HG02798 (cell line): Measurements from ENCODE around the gene FNDC3A.

Source experiments
- ATAC-seq: cut with Tn5 transposase; IDR thresholded peaks from one replicate; pipeline ENCODE4 v1.9.1; 2021; ENCODE audit warnings: mild to moderate bottlenecking; ENCODE audit not compliant: unreplicated experiment, poor library complexity

Gene FNDC3A, protein sequence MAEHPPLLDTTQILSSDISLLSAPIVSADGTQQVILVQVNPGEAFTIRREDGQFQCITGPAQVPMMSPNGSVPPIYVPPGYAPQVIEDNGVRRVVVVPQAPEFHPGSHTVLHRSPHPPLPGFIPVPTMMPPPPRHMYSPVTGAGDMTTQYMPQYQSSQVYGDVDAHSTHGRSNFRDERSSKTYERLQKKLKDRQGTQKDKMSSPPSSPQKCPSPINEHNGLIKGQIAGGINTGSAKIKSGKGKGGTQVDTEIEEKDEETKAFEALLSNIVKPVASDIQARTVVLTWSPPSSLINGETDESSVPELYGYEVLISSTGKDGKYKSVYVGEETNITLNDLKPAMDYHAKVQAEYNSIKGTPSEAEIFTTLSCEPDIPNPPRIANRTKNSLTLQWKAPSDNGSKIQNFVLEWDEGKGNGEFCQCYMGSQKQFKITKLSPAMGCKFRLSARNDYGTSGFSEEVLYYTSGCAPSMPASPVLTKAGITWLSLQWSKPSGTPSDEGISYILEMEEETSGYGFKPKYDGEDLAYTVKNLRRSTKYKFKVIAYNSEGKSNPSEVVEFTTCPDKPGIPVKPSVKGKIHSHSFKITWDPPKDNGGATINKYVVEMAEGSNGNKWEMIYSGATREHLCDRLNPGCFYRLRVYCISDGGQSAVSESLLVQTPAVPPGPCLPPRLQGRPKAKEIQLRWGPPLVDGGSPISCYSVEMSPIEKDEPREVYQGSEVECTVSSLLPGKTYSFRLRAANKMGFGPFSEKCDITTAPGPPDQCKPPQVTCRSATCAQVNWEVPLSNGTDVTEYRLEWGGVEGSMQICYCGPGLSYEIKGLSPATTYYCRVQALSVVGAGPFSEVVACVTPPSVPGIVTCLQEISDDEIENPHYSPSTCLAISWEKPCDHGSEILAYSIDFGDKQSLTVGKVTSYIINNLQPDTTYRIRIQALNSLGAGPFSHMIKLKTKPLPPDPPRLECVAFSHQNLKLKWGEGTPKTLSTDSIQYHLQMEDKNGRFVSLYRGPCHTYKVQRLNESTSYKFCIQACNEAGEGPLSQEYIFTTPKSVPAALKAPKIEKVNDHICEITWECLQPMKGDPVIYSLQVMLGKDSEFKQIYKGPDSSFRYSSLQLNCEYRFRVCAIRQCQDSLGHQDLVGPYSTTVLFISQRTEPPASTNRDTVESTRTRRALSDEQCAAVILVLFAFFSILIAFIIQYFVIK

DNA sequence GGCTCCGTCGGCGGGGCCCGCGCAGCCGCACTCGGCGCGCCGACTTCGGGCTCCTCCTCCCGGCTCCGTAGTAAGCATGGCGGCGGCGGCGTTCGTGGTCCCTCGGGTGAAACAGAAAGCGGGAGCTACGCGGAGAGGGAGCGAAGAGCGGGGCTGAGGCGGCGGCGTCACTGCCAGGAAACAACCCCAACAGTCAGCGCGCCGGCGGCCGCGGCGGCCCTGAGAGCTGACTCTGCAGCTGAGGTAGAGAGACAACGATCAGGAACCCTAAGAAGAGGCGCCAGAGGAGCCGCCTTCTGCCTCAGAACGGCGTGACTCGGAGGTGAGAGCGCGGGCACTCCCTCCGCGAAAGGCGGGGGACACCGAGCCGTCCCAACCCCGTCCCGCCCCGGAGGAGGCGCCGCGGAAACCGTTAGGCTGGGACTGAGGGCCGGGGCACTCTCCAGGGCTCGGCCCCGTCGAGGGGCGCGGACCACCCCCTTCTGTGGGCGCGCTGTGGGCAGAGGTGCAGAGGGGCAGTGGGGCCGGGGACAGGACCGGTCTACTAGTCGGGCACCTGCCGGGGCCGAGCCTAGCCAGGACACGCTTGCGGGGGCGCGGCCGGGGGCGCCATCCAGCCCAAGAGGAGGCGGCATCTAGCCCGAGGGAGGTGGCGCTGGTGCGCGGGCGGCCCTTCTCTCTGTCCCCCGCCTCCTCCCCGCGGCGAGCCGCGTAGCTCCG lies at the start of gene FNDC3A:
FNDC3A (plus strand) TSS at position 57 of the 720 bp plus-strand sequence. CDS start 30,279 bp downstream, outside the sequence.
- peak; percentile 71 for ATAC-seq

DNA sequence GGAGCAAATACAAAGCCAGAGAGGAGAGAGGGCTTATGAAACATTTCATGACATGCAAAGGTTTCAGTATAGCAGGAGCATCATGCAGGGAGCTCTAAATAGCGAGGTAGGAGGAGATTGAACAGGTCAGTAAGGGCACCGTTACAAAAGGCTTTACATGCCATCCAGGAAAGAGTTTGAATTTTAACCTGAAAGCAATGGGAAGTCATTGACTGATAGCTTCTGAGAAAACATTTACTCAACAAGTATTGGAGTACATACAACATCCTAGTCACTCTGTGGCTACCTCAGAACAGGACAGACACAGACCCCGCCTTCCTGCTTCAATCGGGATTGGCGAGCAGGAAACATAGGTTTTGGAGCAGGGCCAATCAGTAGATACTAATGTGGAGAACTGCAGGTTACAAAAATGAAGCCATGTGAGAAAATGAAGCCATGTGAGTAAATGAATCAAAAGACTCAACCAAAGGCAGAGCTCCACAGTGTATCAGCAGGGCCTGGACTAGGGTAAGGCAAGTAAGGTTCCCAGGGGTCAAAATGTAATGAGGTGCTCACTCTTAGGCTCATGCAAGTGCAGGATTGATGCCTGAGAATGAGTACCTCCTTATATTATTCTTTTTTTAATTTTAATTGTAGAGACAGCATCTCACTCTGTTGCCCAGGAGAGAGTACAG lies 46.8 kb upstream of the FNDC3A start:
- ATAC-seq: no peak

DNA sequence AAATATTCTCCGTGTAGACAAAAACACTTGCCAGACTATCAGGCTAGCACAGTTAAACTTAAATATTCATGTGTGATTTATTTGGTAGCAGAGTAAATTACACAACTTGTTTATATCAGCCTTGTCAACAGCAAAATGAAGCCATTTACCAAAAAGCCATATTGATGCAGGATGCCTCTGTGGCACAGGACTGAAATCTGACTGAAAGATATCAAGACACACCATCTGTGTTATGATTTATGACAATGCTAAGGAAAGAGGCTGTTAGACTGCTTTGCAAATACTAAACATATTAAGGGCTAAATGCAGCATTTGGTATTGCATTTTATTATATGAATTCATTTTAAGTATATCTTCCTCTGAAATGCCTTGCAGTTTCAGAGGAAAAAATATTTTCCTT lies 44.8 kb upstream of the FNDC3A start:
- no peak for ATAC-seq

DNA sequence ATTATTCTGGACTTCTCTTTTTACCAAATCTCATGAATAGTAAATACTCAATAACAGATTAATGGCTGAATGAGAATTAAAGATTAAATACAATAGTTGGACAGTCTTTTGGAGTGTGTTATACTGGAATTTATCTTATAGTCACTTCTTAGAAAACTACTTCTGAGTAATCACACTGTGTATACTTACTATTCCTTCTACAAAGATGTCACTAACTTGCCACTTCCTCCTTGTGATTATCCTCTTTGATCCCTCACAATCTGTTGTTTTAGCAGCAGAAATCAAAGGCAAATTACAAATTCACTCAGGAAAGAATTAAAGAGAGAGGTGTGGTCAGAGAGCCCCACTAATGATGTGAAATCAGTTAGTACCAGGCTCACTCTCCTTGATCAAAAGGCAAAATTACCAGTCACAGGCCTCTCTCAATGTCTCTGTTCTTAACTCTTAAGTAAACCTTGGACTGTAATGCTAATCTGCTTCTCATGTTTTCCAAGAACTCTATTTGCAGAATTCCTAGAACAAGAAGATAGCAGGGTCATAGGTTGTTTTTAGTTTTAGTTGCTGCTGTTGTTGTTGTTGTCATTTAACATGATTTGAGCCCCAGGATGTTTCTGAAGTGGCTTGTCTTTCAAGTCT lies 37.3 kb upstream of the FNDC3A start:
- no peak for ATAC-seq

DNA sequence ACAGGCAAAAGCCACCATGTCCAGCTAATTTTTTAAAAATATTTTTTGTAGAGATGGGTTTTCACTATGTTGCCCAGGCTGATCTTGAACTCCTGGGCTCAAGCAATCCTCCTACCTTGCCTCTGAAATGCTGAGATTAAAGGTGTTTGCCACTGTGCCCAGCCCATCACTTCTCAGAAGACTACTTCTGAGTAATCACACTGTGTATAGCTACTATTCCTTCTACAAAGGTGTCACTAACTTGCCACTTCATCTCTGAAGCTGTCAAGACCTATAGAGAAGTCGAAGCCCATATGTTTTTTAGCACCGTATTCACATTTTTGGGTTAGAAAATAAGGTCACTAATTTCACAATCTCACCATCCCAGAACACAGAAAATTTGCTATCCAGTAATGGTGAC lies 36.0 kb upstream of the FNDC3A start:
- no peak for ATAC-seq

DNA sequence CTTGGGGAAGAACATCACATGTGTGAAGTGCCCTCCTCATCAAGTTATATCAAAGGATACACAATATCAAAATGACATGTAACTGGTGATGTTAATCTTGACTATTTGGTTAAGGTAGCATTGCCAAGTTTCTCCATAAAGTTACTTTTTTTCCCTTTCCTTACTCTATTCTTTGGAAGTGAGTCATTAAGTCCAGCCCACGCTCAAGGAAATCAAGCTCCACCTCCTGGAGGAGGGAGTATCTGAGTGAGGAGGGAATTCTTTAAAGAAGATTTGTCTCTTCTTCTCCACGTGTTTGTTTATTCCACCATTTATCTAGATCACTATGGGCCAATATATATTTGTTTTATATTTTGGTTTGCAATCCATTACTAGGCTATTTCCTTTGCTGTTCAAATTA lies 33.6 kb upstream of the FNDC3A start:
- ATAC-seq: no peak

DNA sequence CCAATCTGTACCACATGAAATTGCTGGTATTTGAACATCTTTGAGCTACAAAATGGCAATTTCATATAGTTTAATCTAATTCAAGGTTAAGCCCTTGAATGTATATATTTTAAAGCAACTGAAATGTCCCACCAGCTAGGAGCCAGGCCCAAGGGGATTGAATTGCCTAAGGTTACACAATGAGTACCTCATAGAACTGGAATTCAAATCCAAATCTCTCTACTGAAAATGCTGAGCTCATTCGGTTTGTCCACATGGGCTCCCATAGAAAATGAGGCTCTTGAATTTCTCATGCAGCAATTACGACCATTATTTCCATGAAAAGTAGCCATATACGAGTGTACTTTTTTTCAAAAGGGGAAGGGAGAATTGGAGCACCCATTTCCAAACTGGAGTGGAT lies 31.5 kb upstream of the FNDC3A start:
- ATAC-seq: no peak

DNA sequence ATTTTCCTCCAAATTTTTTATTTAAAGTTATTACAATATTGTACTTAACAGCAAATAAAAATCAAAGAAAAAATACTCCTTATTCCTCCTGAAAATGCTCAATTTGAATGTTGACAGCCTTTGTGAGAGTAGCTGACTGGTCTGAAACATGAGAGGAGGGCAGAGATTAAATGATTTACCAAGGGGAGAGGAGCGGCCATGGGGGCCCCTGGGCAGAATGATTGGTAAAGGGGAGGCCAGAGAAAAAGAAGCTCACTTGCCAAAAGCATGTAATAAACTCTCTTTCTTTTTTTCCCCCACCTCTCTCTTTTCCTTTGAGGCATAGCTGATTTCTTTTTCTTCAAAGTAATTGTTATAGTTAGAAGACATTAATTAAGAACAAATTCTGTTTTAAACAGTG lies 30.1 kb upstream of the FNDC3A start:
- ATAC-seq: no peak

DNA sequence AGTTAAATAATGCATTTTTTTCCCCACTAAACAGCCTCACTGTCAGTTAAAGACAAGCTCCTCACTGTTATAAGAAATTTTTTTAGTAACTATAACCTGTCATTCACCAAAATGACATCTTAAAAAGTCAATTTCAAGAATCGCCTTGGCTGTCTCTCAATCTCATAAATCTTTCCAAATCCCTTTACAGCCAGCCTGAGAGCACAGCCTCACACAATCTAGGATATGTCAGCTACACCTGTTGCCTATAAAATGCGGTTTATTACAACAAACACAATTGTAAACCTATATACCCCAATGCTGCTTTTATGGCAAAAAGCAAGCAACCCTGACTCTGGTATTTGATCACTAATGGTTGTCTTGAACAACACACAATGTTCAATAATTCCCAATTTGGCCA lies 29.5 kb upstream of the FNDC3A start:
- no peak for ATAC-seq

DNA sequence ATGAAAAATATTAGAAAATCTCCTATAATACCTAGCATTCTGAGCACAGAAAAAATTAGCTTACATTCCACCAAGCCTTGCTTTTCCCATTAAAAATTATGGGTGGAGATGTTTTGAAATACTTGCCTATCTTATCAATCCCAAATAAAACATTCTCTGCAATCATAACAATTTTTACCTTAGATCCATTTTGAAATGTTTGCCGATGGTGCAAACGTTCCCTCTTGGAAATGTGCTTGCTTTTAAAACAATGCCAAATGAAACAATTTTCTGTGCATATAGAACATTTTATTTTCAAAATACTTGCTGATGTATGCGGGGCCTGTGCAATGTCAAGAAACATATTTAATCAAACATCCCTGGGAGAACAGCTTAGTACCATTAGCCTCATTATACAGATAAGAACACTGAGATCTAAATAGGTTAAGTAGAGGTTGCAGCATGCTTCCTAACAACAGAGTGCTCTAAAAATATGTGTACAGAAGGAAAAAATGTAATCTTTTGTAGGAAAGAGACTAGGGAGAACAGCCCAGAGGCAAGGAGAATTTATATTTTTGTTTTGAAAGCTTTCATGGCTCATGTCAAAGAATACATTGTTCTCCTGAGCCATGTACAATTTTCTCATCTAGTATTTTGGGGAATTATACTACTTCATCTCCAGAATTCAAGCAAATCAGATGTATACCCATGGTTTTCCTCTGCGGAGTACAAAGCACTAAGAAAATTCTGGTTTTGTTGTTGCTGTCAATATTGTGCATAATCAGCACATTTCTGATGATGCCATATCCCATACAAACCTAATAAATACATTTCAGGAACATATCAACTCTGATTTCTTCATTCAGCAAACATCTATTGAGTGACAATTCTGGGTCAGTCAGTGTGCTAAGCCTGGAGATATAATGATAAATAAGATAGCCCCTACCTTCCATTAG lies 25.9 kb upstream of the FNDC3A start:
- no peak for ATAC-seq

DNA sequence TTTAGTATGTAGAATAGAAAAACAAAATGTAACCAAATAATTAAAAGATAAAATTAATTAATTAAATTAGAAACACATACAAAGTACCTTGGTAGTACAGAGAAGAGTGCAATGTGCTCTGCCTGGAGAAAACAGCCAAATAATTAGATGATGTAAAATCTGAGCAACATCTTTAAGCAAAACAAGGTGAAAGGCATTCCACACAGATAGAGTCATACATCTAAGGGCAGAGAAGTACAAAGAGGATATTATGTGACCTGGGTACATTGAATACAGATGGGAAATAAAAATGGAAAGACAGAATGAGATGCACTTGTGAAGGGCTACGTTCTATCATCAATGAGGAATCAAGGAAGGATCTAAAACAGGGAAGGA lies 25.2 kb upstream of the FNDC3A start:
- no peak for ATAC-seq

DNA sequence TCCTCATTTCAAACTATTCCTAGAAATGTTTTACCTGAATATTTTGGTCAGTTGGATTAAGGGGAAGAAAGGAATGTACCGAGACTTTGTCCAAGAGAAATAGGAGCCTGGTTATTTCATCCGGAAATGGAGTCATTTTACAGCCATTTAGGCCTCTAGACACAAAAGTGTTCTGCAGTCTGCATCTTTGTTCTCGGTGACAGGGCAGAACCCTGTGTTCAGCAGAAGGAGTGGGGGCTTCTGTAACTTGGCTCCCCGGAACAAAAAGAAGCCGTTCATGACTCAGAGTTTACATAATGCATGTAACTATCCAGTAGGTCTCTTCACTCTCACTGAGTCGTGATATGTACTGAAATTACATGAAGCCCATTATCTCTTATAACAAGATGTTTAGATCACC lies 21.6 kb upstream of the FNDC3A start:
- ATAC-seq: no peak

DNA sequence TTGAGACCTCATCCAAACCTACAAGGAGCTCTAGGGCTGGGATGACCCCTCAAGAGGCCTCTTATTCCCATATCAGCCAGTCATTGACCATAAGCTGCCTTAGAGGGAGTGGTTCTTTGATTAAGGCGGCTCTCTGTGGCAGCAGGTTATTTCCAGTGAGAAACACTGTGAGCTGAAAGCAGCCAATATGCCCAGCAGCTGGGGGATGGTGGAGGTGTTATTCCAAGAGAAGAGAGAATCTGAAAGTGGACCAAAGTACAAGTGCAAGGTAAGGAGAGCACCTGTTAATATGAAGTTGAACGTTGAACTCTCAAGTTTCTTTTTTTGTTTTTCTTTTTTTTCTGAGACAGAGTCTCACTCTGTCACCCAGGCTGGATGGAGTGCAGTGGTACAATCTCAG lies 20.2 kb upstream of the FNDC3A start:
- ATAC-seq: no peak

DNA sequence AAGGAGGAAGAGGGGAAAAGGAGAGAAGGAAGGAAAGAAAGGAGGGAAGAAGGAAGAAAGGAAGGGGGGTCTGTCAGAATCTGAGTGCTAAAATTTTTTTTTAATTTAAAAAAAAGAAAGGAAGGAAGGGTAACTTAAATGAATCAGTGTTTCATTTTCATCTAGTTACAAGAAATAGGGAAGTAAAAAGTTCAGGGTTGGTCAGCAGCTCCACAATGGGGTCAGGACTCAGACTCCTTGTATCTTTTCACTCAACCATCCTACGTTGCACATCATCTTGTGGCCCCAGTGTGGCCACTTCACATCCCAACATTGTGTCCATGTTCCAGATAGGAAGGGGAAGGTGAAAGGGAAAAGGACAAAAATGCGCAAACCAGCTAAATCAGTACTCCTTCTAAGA lies 14.3 kb upstream of the FNDC3A start:
- no peak for ATAC-seq

DNA sequence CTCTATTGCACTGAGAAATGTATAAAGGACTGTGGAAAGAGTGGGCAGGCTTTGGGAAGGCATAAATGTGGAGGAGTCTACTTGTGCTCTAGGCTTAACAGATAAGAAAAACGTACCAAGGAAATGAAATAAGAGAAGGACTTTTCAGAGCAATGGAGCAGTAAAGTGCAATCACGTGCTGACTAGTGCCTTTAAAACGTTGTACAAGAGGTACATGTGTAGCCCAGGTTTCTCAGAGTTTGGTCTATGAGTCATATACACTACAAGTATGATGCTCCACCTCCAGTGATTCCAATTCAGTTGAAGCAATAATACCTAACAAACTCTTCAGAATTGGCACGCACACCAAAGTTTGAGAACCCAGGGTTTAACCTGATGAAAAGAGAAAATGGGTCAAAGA lies 13.4 kb upstream of the FNDC3A start:
- ATAC-seq: no peak

DNA sequence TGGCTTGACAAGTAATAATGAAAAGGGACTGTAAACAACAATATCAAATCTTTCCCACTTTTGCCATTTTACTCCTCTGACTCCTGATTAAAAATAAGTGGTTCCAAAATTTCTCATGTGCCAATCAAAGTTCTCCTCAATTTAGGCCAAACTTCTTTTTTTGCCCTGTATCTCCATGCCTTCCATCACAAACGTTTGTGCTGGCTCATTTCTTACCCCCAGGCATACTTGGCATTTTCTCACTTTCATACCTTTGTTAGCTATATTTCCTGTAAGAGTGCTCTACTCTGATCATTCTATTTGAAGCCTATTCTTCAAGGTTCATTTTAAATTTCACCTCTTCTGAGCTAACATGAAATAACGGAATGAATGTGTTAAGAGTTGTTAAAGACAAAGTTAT lies 10.0 kb upstream of the FNDC3A start:
- no peak for ATAC-seq

DNA sequence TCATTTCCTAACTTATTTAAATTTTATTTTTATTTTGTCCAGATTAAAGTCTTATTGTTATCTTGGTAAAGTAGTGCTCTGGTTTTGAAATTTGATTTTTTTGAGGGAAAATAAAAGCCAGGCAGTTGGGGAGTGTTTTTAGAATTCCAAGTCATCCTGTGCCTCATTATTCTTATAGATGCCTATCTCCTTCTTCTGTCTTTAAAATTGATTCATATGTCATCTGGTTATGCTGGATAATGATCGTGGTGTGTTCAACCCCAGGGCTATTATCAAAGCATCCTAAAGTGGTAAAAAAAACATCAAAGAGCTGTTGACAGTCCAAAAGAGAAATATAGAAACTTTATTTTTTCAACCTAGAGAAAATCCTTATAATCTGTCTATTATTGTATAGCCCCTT lies 6.0 kb upstream of the FNDC3A start:
- ATAC-seq: no peak

DNA sequence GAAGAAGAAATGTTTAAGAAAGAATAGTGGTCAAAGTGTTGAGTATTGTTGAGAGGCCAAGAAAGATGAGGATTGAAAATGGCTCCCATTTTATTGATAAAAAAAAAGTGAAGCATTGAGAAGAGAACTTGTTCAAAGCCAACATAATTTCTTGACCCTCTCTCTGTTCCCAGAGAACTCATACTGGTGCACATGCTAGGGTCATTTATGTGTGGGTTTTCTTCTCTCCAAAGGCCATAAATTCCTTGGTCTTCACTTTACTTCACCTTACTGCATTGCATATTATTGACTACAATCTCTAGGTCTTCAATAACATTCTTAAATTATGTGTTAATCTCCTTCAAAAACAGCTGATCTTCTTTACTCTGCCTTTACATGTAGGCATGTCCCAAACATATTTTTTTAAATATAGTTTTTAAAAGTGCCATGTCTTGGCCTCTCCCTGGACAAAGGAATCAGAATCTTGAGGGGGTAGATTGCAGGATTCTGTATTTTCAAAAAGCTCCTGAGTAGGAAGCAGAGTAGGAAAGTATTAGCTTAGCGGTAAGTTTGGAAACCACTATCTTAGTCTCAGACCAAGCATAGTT lies 1.8 kb upstream of the FNDC3A start:
- ATAC-seq: no peak
